HepG2 (cell line): ENCODE data around the gene DMRTB1. TPM values are rescaled to one million over a fixed set of nuclear protein-coding genes. Genes with fewer than 3 reads are reported as not detected.

Experiments
- ATAC-seq: fragments of 200-7000 bp; cut with Tn5 transposase; 3 replicates; pipeline ENCODE4 v1.9.1; 2020; ENCODE audit warnings: mild to moderate bottlenecking, moderate library complexity
- BruUV-seq: library from RNA; stranded (reverse); fragments of 400-500 nt; replicated peaks from 2 replicates; lab custom pipeline; 2021; lab: Mats Ljungman, UMichigan
- CTCF ChIA-PET: fragments of 300-600 bp; formaldehyde crosslinking; extraction: SDS; loops from one replicate; lab custom pipeline; 2021; ENCODE audit warnings: low total read pairs, inconsistent platforms, low intra/inter-chr PET ratio; lab: Yijun Ruan, JAX
- POLR2A ChIA-PET: fragments of 350-600 bp; sonication (Branson Sonifier 250); formaldehyde crosslinking; loops from one replicate; lab custom pipeline; 2020; ENCODE audit warnings: antibody characterized with exemption, inconsistent platforms; lab: Yijun Ruan, JAX
- DNase-seq: peaks from one replicate; pipeline ENCODE4 v3.0.0-alpha.2; 2015; ENCODE audit warnings: low spot score
- FAIRE-seq: peaks from 3 replicates; lab custom pipeline; 2011; peaks lifted over from hg19 to GRCh38; lab: Jason Lieb, UNC
- H2AFZ ChIP-seq: one replicate; pipeline ENCODE4 v1.6.1; 2011; ENCODE audit warnings: low read length, inconsistent platforms
- H3K27ac ChIP-seq: fragments of 300-600 bp; 3 replicates; pipeline ENCODE4 v1.8.0; 2011; ENCODE audit warnings: mixed run types, mild to moderate bottlenecking, mixed read lengths, low read length, inconsistent platforms; ENCODE audit not compliant: insufficient read depth; ENCODE audit errors: extremely low read length
- H3K27me3 ChIP-seq, 2 experiments: fragments of 200-600 bp in 1 of 2; 2 replicates in 1 of 2; 3 replicates in 1 of 2; pipeline versions ENCODE4 v1.6.0 to v1.8.0; 2011; ENCODE audit warnings: low read length in 2 of 2, mild to moderate bottlenecking in 2 of 2, moderate library complexity in 2 of 2, inconsistent platforms in 1 of 2; ENCODE audit not compliant: insufficient read depth in 2 of 2, control insufficient read depth in 1 of 2
- H3K36me3 ChIP-seq, 2 experiments: fragments of 200-600 bp in 1 of 2; replicated peaks in 1 of 2; 2 replicates in 1 of 2; 3 replicates in 1 of 2; pipeline versions ENCODE4 v1.5.1 to v1.8.0; 2011; ENCODE audit warnings: low read length in 2 of 2, inconsistent platforms in 1 of 2; ENCODE audit not compliant: insufficient read depth in 2 of 2, control insufficient read depth in 1 of 2
- H3K4me1 ChIP-seq: 2 replicates; pipeline ENCODE4 v1.5.1; 2012; ENCODE audit warnings: low read length, inconsistent platforms; ENCODE audit not compliant: insufficient read depth
- H3K4me2 ChIP-seq: 2 replicates; pipeline ENCODE4 v1.6.0; 2011; ENCODE audit warnings: low read depth, low read length, inconsistent platforms
- H3K4me3 ChIP-seq, 3 experiments: fragments of 200-600 bp in 1 of 3; sonication (generic), shearing (Covaris generic) in 1 of 3; replicated peaks in 1 of 3; 2 replicates each; pipeline ENCODE4 v1.5.1; 2011 to 2016; ENCODE audit warnings: low read length in 3 of 3, inconsistent platforms in 2 of 3, low read depth in 2 of 3, mild to moderate bottlenecking in 2 of 3, control low read depth in 1 of 3, mixed read lengths in 1 of 3; ENCODE audit not compliant: insufficient read depth in 1 of 3
- H3K79me2 ChIP-seq: one replicate; pipeline ENCODE4 v1.6.1; 2011; ENCODE audit warnings: low read length, inconsistent platforms; ENCODE audit not compliant: insufficient read depth
- H3K9ac ChIP-seq: 2 replicates; pipeline ENCODE4 v1.6.0; 2011; ENCODE audit warnings: mild to moderate bottlenecking, low read depth, low read length, inconsistent platforms; ENCODE audit not compliant: insufficient read depth
- H3K9me3 ChIP-seq: 2 replicates; pipeline ENCODE4 v1.5.1; 2012; ENCODE audit warnings: mild to moderate bottlenecking, low read length
- H4K20me1 ChIP-seq: 2 replicates; pipeline ENCODE4 v1.6.0; 2011; ENCODE audit warnings: inconsistent platforms, mild to moderate bottlenecking, low read length, moderate library complexity; ENCODE audit not compliant: insufficient read depth
- ATF7 ChIP-seq, 2 experiments: fragments of 450-650 bp in 1 of 2; sonication (generic) in 1 of 2; formaldehyde crosslinking in 1 of 2; IDR thresholded peaks; 2 replicates each; pipeline versions ENCODE4 v1.4.0 to v1.6.1; 2016 to 2020; ENCODE audit warnings: antibody characterized with exemption in 1 of 2, mild to moderate bottlenecking in 1 of 2, missing genetic modification reagents in 1 of 2
- FOSL1 ChIP-seq: sonication (generic); formaldehyde crosslinking; IDR thresholded peaks from 2 replicates; pipeline ENCODE4 v1.9.0; 2021; ENCODE audit warnings: missing genetic modification reagents, borderline replicate concordance
- FOXK1 ChIP-seq: sonication (generic); formaldehyde crosslinking; IDR thresholded peaks from 2 replicates; pipeline ENCODE4 v1.4.0; 2020; ENCODE audit warnings: low read depth, missing genetic modification reagents, borderline replicate concordance
- MAF1 ChIP-seq: sonication (generic); formaldehyde crosslinking; IDR thresholded peaks from 2 replicates; pipeline ENCODE4 v1.5.0; 2020; ENCODE audit warnings: missing genetic modification reagents, borderline replicate concordance
- NFIC ChIP-seq: IDR thresholded peaks from 2 replicates; pipeline ENCODE4 v1.6.1; 2012; ENCODE audit warnings: mild to moderate bottlenecking, low read length, inconsistent platforms
- SYNCRIP ChIP-seq: fragments of 200-400 bp; formaldehyde crosslinking; IDR thresholded peaks from 2 replicates; pipeline ENCODE4 v1.6.1; 2018; ENCODE audit warnings: mild to moderate bottlenecking, low read depth, low read length; ENCODE audit not compliant: insufficient read depth
- ZFP36 ChIP-seq: fragments of 150-350 bp; IDR thresholded peaks from 2 replicates; pipeline ENCODE4 v1.6.1; 2018; ENCODE audit warnings: borderline replicate concordance, low read length, low read depth; ENCODE audit not compliant: partially characterized antibody
- ZMYM3 ChIP-seq: sonication (generic); formaldehyde crosslinking; IDR thresholded peaks from 2 replicates; pipeline ENCODE4 v1.5.1; 2020; ENCODE audit warnings: mild to moderate bottlenecking, missing genetic modification reagents
- ZNF780A ChIP-seq: sonication (generic); formaldehyde crosslinking; IDR thresholded peaks from 2 replicates; pipeline ENCODE4 v1.8.0; 2022; ENCODE audit warnings: mild to moderate bottlenecking, missing genetic modification reagents, moderate library complexity
- WGBS: methylation state at CpG from one replicate; pipeline ENCODE4 v1.1.6; 2017; ENCODE audit warnings: low lambda C conversion rate; 5-methylcytosine and 5-hydroxymethylcytosine counted together
- in situ Hi-C: cut with HindIII; loops from 2 replicates; pipeline ENCODE4 v1.10.0; 2017; ENCODE audit warnings: low pct_unique_long_range_greater_than_20kb; ENCODE audit not compliant: extremely low pct_ligation_motif_present
- intact Hi-C: fragments of 100-400 bp; cut with micrococcal nuclease; formaldehyde crosslinking; loops from one replicate; pipeline ENCODE4 v1.10.0; 2022; ENCODE audit not compliant: unreplicated experiment
- polyA plus RNA-seq, 8 experiments: library from polyadenylated mRNA; depleted of rRNA in 3 of 8; stranded (reverse) in 7 of 8; unstranded in 1 of 8; fragments of >200 nt; fragmentation: Illumina TruSeq in 4 of 8; extraction: Trizol in 4 of 8; gene quantifications; 2 replicates each; pipeline versions ENCODE4 v1.2.1 to v1.2.3, GENCODE V29; 2011 to 2016; ENCODE audit warnings: low read depth in 4 of 8, missing spikeins in 1 of 8, mixed read lengths in 1 of 8; ENCODE audit not compliant: insufficient read depth in 1 of 8
- total RNA-seq, 5 experiments: library from RNA; depleted of rRNA; stranded (reverse); fragments of >200 nt; fragmentation: Illumina TruSeq; extraction: Trizol; gene quantifications; 2 replicates each; pipeline ENCODE4 v1.2.3, GENCODE V29; 2016; ENCODE audit warnings: low read depth in 1 of 5
- TF ChIP-seq, protein P1 (sequence below): IDR thresholded peaks from 2 replicates; pipeline ENCODE4 v1.6.1; 2016; ENCODE audit warnings: missing biosample characterization, missing genetic modification reagents, low read depth
- TF ChIP-seq, protein P2 (sequence below), 2 experiments: fragments of 450-650 bp in 1 of 2; sonication (generic) in 1 of 2; formaldehyde crosslinking; IDR thresholded peaks; 2 replicates each; pipeline versions ENCODE4 v1.5.0 to v1.8.0; 2020 to 2022; ENCODE audit warnings: mild to moderate bottlenecking in 1 of 2, missing genetic modification reagents in 1 of 2
- TF ChIP-seq, protein P3 (sequence below): sonication (generic); formaldehyde crosslinking; IDR thresholded peaks from 2 replicates; pipeline ENCODE4 v1.5.0; 2020; ENCODE audit warnings: mild to moderate bottlenecking, missing genetic modification reagents, borderline replicate concordance

The DMRTB1 gene
- total and polyA plus RNA-seq, 2 of the 13 experiments (the other 11 are each of a cell fraction or from before 2014, with no cell fraction given) = not detected

DNA sequence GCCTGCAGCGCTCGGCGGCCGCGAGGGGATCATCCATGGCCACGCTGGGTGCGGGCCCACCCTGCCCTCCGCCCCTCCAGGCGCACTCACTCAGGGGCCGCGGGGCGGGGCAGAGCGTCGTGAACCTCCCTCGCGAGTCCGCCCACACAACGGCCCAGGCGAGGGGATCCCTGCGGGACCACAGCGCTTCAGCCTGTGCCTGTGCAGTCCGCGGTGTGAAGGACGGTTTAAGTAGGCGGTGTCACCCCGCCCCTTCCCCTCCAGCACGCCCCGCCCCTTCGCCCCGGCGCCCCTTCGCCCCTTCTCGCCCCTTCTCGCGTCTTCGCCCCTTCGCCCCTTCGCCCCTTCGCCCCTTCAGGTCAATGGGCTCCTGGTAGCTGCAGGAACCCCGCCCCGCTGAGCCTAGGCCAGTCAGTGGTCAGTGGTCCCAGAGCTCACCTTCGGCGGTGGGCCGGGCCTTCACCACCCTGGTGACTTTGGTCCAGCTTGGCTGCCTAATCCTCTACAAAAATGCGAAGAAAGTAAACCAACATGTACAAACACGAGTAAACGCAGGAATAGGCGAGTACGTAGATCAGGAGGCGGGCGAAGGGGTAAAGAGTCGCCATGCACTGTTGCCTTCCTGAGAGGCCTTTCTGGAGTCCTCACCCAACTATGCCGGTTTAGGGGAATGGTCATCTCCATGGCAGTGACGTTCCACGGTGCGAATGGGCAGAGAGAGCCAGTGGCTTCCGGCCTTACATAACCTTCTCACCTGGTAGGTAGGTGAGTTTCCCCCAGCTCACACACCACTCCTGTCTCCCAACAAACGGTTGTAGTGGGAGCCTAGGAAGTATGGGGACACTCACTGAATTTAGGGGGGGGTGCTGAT is 19.6 kb upstream of the DMRTB1 start (continued):
- TF ChIP-seq, protein P1, sequence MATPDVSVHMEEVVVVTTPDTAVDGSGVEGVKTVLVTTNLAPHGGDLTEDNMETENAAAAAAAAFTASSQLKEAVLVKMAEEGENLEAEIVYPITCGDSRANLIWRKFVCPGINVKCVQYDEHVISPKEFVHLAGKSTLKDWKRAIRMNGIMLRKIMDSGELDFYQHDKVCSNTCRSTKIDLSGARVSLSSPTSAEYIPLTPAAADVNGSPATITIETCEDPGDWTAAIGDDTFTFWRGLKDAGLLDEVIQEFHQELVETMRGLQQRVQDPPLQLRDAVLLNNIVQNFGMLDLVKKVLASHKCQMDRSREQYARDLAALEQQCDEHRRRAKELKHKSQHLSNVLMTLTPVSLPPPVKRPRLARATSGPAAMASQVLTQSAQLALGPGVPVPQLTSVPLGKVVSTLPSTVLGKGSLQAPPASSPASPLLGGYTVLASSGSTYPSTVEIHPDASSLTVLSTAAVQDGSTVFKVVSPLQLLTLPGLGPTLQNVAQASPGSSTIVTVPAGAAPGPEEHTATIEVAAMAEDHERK (CRISPR knock-in tag) = no peak
- no peak for TF ChIP-seq NFIC
- no peak for TF ChIP-seq FOSL1 (CRISPR knock-in tag)
- TF ChIP-seq, all 625 proteins: peak for 0

DNA sequence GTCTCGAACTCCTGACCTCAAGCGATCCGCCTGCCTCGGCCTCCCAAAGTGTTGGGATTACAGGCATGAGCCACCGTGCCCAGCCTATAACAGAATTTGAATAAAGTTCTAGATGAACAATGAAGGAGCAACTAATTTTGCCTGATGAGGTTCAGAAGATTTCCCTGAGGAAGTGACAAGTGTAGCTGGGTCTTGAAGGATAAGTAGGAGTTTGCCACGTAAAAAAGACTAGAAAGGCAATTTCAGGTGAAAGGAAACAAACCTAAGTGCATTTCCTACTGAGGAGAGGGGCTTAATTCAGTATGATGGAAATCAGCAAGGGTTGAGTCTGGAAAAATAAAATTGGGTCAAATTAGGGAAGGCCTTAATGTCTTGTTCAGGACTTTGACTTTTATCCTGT is 18.6 kb upstream of the DMRTB1 start:
- H3K79me2 ChIP-seq = no peaks in the 10 kb centered on the region
- intact Hi-C loops (no loop called here), in situ Hi-C loops (no loop called here)
- no peak overlapping the region for H3K4me3 ChIP-seq
- FAIRE-seq (no peak), ATAC-seq (no peak), DNase-seq (no peak)
- no peaks in the 10 kb centered on the region for H3K9me3 ChIP-seq
- no peak overlapping the region for H3K27ac ChIP-seq
- no peak overlapping the region for H3K4me2 ChIP-seq
- no peak overlapping the region for H2AFZ ChIP-seq
- no peak overlapping the region for H3K9ac ChIP-seq
- 29% methylated on average over 6 of the region's 6 CpGs for WGBS
- no peaks in the 10 kb centered on the region; a peak in 1 of 5 replicates for H3K27me3 ChIP-seq
- ChIA-PET CTCF (no interaction called here), POLR2A (no interaction called here)
- no peaks in the 10 kb centered on the region for H4K20me1 ChIP-seq
- no peaks in the 10 kb centered on the region for H3K4me1 ChIP-seq
- no TSS peak for BruUV-seq
- no peaks in the 10 kb centered on the region for H3K36me3 ChIP-seq
- no peak for TF ChIP-seq ZMYM3 (CRISPR knock-in tag)
- no peak for TF ChIP-seq SYNCRIP
- TF ChIP-seq MAF1 (CRISPR knock-in tag) = no peak
- TF ChIP-seq ZFP36 = no peak
- no peak for TF ChIP-seq FOXK1 (CRISPR knock-in tag)
- TF ChIP-seq ATF7 (IDR thresholded peaks at IDR 0.05) = no peak
- TF ChIP-seq ATF7 (CRISPR knock-in tag; IDR thresholded peaks at IDR 0.05) = no peak
- TF ChIP-seq, protein P2, sequence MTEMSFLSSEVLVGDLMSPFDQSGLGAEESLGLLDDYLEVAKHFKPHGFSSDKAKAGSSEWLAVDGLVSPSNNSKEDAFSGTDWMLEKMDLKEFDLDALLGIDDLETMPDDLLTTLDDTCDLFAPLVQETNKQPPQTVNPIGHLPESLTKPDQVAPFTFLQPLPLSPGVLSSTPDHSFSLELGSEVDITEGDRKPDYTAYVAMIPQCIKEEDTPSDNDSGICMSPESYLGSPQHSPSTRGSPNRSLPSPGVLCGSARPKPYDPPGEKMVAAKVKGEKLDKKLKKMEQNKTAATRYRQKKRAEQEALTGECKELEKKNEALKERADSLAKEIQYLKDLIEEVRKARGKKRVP (CRISPR knock-in tag; IDR thresholded peaks at IDR 0.05) = no peak
- TF ChIP-seq, protein P3, sequence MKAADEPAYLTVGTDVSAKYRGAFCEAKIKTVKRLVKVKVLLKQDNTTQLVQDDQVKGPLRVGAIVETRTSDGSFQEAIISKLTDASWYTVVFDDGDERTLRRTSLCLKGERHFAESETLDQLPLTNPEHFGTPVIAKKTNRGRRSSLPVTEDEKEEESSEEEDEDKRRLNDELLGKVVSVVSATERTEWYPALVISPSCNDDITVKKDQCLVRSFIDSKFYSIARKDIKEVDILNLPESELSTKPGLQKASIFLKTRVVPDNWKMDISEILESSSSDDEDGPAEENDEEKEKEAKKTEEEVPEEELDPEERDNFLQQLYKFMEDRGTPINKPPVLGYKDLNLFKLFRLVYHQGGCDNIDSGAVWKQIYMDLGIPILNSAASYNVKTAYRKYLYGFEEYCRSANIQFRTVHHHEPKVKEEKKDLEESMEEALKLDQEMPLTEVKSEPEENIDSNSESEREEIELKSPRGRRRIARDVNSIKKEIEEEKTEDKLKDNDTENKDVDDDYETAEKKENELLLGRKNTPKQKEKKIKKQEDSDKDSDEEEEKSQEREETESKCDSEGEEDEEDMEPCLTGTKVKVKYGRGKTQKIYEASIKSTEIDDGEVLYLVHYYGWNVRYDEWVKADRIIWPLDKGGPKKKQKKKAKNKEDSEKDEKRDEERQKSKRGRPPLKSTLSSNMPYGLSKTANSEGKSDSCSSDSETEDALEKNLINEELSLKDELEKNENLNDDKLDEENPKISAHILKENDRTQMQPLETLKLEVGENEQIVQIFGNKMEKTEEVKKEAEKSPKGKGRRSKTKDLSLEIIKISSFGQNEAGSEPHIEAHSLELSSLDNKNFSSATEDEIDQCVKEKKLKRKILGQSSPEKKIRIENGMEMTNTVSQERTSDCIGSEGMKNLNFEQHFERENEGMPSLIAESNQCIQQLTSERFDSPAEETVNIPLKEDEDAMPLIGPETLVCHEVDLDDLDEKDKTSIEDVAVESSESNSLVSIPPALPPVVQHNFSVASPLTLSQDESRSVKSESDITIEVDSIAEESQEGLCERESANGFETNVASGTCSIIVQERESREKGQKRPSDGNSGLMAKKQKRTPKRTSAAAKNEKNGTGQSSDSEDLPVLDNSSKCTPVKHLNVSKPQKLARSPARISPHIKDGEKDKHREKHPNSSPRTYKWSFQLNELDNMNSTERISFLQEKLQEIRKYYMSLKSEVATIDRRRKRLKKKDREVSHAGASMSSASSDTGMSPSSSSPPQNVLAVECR = no peak
- no peak for TF ChIP-seq ZNF780A
